T-helper 1 cell treated with Interleukin-12 subunit alpha and Interleukin-12 subunit beta and Interleukin-4 antibody, amounts not matched to agents 30 μg/mL and 1 μg/mL, for 36 hours (primary cell): ENCODE data around the gene DBI.
"Not testable (repeated sequence)": the region's sequence is repeated elsewhere in the genome, so short reads cannot be mapped to it uniquely, and the experiment has no call there.

ENCODE experiments used
- H3K27ac Mint-ChIP-seq: one replicate; pipeline ENCODE4 v1.8.0; 2021; ENCODE audit warnings: mild to moderate bottlenecking, mixed read lengths
- H3K27me3 Mint-ChIP-seq: one replicate; pipeline ENCODE4 v1.8.0; 2021; ENCODE audit warnings: low read depth, mixed read lengths
- H3K36me3 Mint-ChIP-seq: one replicate; pipeline ENCODE4 v1.8.0; 2021; ENCODE audit warnings: low read depth, mixed read lengths
- H3K4me1 Mint-ChIP-seq: one replicate; pipeline ENCODE4 v1.8.0; 2021; ENCODE audit warnings: low read depth, mixed read lengths
- H3K4me3 Mint-ChIP-seq: one replicate; pipeline ENCODE4 v1.8.0; 2021; ENCODE audit warnings: mild to moderate bottlenecking, moderate library complexity, mixed read lengths
- H3K9me3 Mint-ChIP-seq: one replicate; pipeline ENCODE4 v1.8.0; 2021; ENCODE audit warnings: mixed read lengths

DBI gene

DNA sequence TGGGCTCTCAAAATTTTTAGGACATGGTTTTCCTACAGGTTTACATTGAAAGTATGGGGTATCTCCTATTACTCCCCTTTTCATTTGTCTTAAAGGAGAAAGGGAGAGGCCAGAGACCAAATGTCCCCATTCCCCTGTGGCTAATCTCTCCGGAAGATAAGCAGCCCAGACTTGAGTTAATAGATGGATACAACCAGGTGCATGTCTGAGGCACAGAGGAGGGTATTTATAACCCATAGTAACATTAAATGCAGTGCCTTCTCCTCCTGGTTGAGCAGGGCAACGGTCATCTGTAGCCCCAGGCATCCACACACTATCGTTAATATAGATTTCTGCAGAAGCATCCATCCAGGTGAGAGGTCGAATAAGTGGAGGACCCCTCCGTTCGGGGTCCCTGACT, 9.6 kb downstream of the DBI start:
- Mint-ChIP-seq H3K36me3 (peaks cover 31% of the 10 kb centered on the region), H3K27me3 (peaks cover 19% of the 10 kb centered on the region)
- H3K27ac Mint-ChIP-seq, H3K4me3 Mint-ChIP-seq, H3K9me3 Mint-ChIP-seq, H3K4me1 Mint-ChIP-seq: not testable (repeated sequence)

- peaks cover 29% of the 10 kb centered on the region for H3K36me3 Mint-ChIP-seq
- H3K9me3 Mint-ChIP-seq = no peaks in the 10 kb centered on the region
- no peak overlapping the region for H3K27ac Mint-ChIP-seq
- peaks cover 2% of the 10 kb centered on the region for H3K4me1 Mint-ChIP-seq
- H3K4me3 Mint-ChIP-seq = no peak overlapping the region
- H3K27me3 Mint-ChIP-seq = peaks cover 23% of the 10 kb centered on the region
Observed at GRCh38 chr2:119376810-119377209, 10.0 kb downstream of the DBI start.

- peaks cover 28% of the 10 kb centered on the region for H3K27me3 Mint-ChIP-seq
- peaks cover 23% of the 10 kb centered on the region for H3K36me3 Mint-ChIP-seq
- H3K4me1 Mint-ChIP-seq = peaks cover 2% of the 10 kb centered on the region
- H3K4me3 Mint-ChIP-seq = no peak overlapping the region
- H3K9me3 Mint-ChIP-seq = no peaks in the 10 kb centered on the region
- no peak overlapping the region for H3K27ac Mint-ChIP-seq
Observed at GRCh38 chr2:119377294-119377992, 10.7 kb downstream of the DBI start.

DNA sequence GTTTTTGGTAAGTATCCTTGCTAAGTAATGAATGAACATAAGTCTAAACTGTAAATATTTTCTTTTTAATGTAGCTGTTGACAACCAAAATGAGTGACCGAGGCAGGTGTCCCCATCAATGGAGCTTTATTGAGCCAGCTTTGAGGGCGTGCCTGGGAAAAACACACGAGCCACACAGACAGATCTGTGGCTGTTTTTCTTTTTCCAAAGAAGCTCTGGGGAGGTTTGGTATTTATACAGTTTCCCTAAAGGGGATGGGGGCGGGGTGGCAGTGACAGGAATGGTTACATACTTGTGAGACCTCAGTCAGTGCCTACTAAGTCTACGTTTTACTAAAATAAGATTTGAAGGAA, 11.2 kb downstream of the DBI start:
- no peaks in the 10 kb centered on the region for H3K9me3 Mint-ChIP-seq
- peaks cover 1% of the 10 kb centered on the region for H3K4me1 Mint-ChIP-seq
- no peak overlapping the region for H3K4me3 Mint-ChIP-seq
- H3K27ac Mint-ChIP-seq = no peak overlapping the region
- peaks cover 28% of the 10 kb centered on the region for H3K27me3 Mint-ChIP-seq
- H3K36me3 Mint-ChIP-seq = peaks cover 18% of the 10 kb centered on the region

- peaks cover 28% of the 10 kb centered on the region for H3K27me3 Mint-ChIP-seq
- peaks cover 12% of the 10 kb centered on the region for H3K36me3 Mint-ChIP-seq
- no peaks in the 10 kb centered on the region for H3K9me3 Mint-ChIP-seq
- H3K4me1 Mint-ChIP-seq = peaks cover 1% of the 10 kb centered on the region
- H3K27ac Mint-ChIP-seq = no peak overlapping the region
- no peak overlapping the region for H3K4me3 Mint-ChIP-seq
Observed at GRCh38 chr2:119378566-119378965, 11.8 kb downstream of the DBI start.

DNA sequence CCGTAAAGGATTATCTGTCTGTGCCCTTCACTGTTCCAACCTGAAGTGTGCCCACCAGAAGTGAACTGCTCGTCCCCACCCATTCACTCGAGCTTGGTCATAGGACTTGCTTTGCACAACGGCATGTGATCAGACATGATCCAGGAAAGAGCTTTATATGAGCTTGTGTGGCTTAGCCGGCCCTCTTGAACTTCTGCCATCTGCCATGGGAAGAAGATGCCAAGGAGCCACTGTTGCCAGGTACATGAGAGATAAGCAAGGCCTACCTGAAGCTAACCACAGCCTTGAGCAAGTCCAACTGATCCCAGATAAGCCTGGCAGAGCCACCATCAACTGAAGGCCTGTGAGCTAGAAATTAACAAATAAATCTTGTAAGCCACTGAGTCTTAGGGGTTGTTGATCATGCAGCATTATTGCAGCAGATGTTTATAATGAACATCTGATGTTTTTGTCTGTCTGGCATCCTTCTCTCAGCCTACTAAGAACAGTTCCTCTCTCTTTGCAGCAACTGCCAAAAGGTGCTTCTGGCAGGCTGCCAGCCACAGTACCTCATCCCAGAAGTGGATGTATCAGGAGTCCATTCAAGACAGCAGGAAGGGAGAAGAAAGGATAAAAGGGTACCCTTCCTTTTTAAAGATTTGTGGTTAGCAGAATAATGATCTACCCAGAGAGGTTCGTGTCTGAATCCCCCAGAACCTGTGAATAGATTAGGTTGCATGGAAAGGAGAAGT, 16.8 kb downstream of the DBI start:
- Mint-ChIP-seq H3K4me3 (no peak overlapping the region), H3K4me1 (peaks cover 6% of the 10 kb centered on the region), H3K9me3 (no peaks in the 10 kb centered on the region), H3K27me3 (peaks cover 27% of the 10 kb centered on the region), H3K27ac (no peak overlapping the region), H3K36me3 (no peaks in the 10 kb centered on the region)

DNA sequence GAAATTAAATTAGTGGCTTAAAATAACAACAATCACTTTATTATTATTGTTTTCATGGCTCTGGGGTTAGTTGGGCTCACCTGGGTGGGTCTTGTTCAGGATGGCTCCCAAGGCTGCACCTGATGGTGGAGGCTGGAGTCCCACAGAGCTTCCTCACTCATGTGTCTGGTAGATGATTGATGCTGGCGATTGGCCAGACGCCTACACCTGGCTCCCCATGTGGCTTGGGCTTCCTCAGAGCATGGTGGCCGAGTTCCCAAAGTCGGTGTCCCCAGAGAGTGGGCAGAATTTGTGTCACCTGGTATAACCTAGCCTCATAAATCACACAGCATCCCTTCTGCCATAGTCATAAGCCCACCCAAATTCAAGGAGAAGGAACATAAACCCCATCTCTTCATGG, 18.2 kb downstream of the DBI start:
- H3K27ac Mint-ChIP-seq = no peak overlapping the region
- no peaks in the 10 kb centered on the region for H3K9me3 Mint-ChIP-seq
- no peak overlapping the region for H3K4me3 Mint-ChIP-seq
- no peaks in the 10 kb centered on the region for H3K36me3 Mint-ChIP-seq
- peaks cover 6% of the 10 kb centered on the region for H3K4me1 Mint-ChIP-seq
- peaks cover 21% of the 10 kb centered on the region for H3K27me3 Mint-ChIP-seq

DNA sequence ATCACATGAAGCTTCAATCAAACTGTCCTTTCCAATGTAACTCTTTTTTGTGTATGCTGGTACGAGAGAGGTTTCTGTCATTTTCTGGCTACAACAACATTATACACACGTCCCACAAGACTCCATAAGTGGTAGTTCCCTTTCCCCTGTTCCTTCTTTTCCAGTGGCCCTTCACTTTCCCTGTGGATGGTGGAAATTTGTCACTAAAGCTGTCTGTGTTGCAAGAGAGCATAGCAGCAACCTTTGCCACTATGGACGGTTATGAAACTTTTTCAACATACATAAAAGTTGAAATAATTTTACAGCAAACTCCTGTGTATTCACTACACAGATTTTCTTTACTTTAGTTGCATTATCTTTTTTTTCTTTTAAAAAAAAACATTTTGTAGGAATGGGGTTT, 18.7 kb downstream of the DBI start:
- no peak overlapping the region for H3K4me3 Mint-ChIP-seq
- no peak overlapping the region for H3K27ac Mint-ChIP-seq
- H3K9me3 Mint-ChIP-seq = no peaks in the 10 kb centered on the region
- H3K4me1 Mint-ChIP-seq = peaks cover 6% of the 10 kb centered on the region
- H3K36me3 Mint-ChIP-seq = no peaks in the 10 kb centered on the region
- H3K27me3 Mint-ChIP-seq = peaks cover 17% of the 10 kb centered on the region

GRCh38 chr2:119387381-119388129, 20.8 kb downstream of the DBI start:
- H3K27ac Mint-ChIP-seq = no peak overlapping the region
- no peaks in the 10 kb centered on the region for H3K36me3 Mint-ChIP-seq
- H3K9me3 Mint-ChIP-seq = no peaks in the 10 kb centered on the region
- H3K4me1 Mint-ChIP-seq = peaks cover 6% of the 10 kb centered on the region
- H3K27me3 Mint-ChIP-seq = peaks cover 7% of the 10 kb centered on the region
- H3K4me3 Mint-ChIP-seq = no peak overlapping the region

- H3K27ac Mint-ChIP-seq = no peak overlapping the region
- H3K4me1 Mint-ChIP-seq = peaks cover 6% of the 10 kb centered on the region
- H3K27me3 Mint-ChIP-seq = peaks cover 10% of the 10 kb centered on the region
- H3K36me3 Mint-ChIP-seq = no peaks in the 10 kb centered on the region
- H3K9me3 Mint-ChIP-seq = no peaks in the 10 kb centered on the region
- no peak overlapping the region for H3K4me3 Mint-ChIP-seq
Observed at GRCh38 chr2:119389615-119390306, 23.0 kb downstream of the DBI start.

DNA sequence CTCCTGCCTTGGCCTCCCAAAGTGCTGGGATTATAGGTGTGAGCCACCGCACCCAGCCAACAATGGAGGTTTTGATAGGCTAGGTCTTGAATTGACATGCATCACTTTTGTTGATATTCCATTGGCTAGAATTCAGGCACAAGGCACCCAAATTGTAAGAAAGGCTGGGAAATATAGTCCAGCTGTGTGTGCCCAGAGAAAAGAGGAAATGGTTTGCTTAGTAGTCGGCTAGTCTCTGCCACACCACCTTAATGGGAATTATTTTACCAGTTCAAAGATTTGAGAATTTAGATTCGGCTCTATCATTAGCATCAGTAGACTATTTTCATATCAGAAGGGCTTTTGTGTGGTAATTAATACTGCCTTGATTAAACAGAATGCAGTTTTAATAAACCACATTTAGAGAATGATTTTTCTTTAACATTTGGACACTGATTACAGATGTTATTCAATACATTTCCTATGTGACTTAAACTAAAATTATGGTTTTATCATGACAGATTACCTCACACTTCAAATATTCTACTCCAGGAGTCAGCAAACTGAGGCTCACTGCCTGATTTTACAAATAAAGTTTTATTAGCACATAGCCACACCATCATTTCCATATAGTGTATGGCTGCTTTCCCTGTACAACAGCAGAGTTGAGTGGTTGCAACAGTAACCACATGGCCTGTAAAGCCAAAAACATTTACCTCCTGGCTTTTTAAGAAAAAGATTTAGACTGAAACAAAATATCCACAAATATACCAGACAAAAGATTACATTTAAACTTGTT, 27.4 kb downstream of the DBI start:
- Mint-ChIP-seq H3K4me1 (no peaks in the 10 kb centered on the region), H3K9me3 (no peaks in the 10 kb centered on the region), H3K27ac (no peak overlapping the region), H3K4me3 (no peak overlapping the region), H3K27me3 (peaks cover 7% of the 10 kb centered on the region), H3K36me3 (no peaks in the 10 kb centered on the region)

- Mint-ChIP-seq H3K9me3 (no peaks in the 10 kb centered on the region), H3K36me3 (no peaks in the 10 kb centered on the region), H3K27me3 (peaks cover 3% of the 10 kb centered on the region), H3K27ac (no peak overlapping the region), H3K4me3 (no peak overlapping the region), H3K4me1 (no peaks in the 10 kb centered on the region)
Observed at GRCh38 chr2:119397196-119397595, 30.4 kb downstream of the DBI start.

DNA sequence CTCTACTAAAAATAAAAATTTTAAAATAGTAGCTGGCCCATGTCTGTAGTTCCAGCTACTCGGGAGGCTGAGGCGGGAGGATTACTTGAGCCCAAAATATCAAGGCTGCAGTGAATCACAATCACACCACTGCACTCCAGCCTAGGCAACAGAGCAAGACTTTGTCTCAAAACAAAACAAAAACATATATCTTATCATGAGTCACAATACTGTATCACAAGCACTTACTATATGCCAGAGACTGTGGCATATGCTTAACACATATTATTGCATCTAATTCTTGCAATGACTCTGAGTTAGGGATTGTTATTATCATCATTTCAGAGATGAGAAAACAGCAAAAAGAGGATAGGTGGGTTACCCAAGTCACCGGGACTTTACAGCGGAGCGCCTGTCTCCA, 35.3 kb downstream of the DBI start:
- Mint-ChIP-seq H3K27me3 (no peaks in the 10 kb centered on the region), H3K36me3 (no peaks in the 10 kb centered on the region), H3K4me1 (no peaks in the 10 kb centered on the region), H3K27ac (no peak overlapping the region), H3K4me3 (no peak overlapping the region), H3K9me3 (no peaks in the 10 kb centered on the region)
